ENCODE results near the gene FOXQ1. TPM values are rescaled to one million over a fixed set of nuclear protein-coding genes. Genes with fewer than 3 reads are reported as not detected.

The FOXQ1 gene
- total and polyA plus RNA-seq, 2 of the 13 experiments (the other 11 are each of a cell fraction or from before 2014, with no cell fraction given), result 35.2 to 39.8 TPM

DNA sequence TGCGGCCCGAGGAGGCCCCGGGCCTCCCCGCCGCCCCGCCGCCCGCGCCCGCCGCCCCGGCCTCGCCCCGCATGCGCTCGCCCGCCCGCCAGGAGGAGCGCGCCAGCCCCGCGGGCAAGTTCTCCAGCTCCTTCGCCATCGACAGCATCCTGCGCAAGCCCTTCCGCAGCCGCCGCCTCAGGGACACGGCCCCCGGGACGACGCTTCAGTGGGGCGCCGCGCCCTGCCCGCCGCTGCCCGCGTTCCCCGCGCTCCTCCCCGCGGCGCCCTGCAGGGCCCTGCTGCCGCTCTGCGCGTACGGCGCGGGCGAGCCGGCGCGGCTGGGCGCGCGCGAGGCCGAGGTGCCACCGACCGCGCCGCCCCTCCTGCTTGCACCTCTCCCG lies 1.5 kb downstream of the FOXQ1 start (continued):
- TF ChIP-seq, protein P1, sequence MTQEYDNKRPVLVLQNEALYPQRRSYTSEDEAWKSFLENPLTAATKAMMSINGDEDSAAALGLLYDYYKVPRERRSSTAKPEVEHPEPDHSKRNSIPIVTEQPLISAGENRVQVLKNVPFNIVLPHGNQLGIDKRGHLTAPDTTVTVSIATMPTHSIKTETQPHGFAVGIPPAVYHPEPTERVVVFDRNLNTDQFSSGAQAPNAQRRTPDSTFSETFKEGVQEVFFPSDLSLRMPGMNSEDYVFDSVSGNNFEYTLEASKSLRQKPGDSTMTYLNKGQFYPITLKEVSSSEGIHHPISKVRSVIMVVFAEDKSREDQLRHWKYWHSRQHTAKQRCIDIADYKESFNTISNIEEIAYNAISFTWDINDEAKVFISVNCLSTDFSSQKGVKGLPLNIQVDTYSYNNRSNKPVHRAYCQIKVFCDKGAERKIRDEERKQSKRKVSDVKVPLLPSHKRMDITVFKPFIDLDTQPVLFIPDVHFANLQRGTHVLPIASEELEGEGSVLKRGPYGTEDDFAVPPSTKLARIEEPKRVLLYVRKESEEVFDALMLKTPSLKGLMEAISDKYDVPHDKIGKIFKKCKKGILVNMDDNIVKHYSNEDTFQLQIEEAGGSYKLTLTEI (CRISPR knock-in tag; conservative IDR thresholded peaks at IDR 0.05), result no peak
- TF ChIP-seq KDM1A (CRISPR knock-in tag; IDR thresholded peaks at IDR 0.05), result no peak
- TF ChIP-seq ZNF589 (CRISPR knock-in tag; conservative IDR thresholded peaks at IDR 0.05), result peak; percentile 12; the same call in 1 of the 2 replicates
- TF ChIP-seq, protein P2, sequence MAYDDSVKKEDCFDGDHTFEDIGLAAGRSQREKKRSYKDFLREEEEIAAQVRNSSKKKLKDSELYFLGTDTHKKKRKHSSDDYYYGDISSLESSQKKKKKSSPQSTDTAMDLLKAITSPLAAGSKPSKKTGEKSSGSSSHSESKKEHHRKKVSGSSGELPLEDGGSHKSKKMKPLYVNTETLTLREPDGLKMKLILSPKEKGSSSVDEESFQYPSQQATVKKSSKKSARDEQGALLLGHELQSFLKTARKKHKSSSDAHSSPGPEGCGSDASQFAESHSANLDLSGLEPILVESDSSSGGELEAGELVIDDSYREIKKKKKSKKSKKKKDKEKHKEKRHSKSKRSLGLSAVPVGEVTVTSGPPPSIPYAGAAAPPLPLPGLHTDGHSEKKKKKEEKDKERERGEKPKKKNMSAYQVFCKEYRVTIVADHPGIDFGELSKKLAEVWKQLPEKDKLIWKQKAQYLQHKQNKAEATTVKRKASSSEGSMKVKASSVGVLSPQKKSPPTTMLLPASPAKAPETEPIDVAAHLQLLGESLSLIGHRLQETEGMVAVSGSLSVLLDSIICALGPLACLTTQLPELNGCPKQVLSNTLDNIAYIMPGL (CRISPR knock-in tag; IDR thresholded peaks at IDR 0.05; ENCODE audit: borderline replicate concordance in 1 of 2, low read depth in 1 of 2), result peak in 1 of 2 experiments; percentile 27; a peak in 2 of 4 replicates
- TF ChIP-seq, protein P3, sequence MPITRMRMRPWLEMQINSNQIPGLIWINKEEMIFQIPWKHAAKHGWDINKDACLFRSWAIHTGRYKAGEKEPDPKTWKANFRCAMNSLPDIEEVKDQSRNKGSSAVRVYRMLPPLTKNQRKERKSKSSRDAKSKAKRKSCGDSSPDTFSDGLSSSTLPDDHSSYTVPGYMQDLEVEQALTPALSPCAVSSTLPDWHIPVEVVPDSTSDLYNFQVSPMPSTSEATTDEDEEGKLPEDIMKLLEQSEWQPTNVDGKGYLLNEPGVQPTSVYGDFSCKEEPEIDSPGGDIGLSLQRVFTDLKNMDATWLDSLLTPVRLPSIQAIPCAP (CRISPR knock-in tag; IDR thresholded peaks at IDR 0.05; ENCODE audit: low read depth), result no peak
- peak; percentile 62; the same call in 1 of the 2 replicates for TF ChIP-seq ZNF138 (CRISPR knock-in tag; IDR thresholded peaks at IDR 0.05; ENCODE audit: low read depth)
- TF ChIP-seq HNRNPH1 (optimal IDR thresholded peaks at IDR 0.05; ENCODE audit: low read depth, low read length), result no peak
- TF ChIP-seq ZSCAN29 (CRISPR knock-in tag; conservative IDR thresholded peaks at IDR 0.05), result no peak
- no peak for TF ChIP-seq BORCS8-MEF2B (CRISPR knock-in tag; IDR thresholded peaks at IDR 0.05)
- TF ChIP-seq, protein P4, sequence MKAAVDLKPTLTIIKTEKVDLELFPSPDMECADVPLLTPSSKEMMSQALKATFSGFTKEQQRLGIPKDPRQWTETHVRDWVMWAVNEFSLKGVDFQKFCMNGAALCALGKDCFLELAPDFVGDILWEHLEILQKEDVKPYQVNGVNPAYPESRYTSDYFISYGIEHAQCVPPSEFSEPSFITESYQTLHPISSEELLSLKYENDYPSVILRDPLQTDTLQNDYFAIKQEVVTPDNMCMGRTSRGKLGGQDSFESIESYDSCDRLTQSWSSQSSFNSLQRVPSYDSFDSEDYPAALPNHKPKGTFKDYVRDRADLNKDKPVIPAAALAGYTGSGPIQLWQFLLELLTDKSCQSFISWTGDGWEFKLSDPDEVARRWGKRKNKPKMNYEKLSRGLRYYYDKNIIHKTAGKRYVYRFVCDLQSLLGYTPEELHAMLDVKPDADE (CRISPR knock-in tag; IDR thresholded peaks at IDR 0.05), result no peak; the same call in 1 of the 2 replicates
- no peak for TF ChIP-seq ZNF850 (CRISPR knock-in tag; conservative IDR thresholded peaks at IDR 0.05)
- TF ChIP-seq, protein P5, sequence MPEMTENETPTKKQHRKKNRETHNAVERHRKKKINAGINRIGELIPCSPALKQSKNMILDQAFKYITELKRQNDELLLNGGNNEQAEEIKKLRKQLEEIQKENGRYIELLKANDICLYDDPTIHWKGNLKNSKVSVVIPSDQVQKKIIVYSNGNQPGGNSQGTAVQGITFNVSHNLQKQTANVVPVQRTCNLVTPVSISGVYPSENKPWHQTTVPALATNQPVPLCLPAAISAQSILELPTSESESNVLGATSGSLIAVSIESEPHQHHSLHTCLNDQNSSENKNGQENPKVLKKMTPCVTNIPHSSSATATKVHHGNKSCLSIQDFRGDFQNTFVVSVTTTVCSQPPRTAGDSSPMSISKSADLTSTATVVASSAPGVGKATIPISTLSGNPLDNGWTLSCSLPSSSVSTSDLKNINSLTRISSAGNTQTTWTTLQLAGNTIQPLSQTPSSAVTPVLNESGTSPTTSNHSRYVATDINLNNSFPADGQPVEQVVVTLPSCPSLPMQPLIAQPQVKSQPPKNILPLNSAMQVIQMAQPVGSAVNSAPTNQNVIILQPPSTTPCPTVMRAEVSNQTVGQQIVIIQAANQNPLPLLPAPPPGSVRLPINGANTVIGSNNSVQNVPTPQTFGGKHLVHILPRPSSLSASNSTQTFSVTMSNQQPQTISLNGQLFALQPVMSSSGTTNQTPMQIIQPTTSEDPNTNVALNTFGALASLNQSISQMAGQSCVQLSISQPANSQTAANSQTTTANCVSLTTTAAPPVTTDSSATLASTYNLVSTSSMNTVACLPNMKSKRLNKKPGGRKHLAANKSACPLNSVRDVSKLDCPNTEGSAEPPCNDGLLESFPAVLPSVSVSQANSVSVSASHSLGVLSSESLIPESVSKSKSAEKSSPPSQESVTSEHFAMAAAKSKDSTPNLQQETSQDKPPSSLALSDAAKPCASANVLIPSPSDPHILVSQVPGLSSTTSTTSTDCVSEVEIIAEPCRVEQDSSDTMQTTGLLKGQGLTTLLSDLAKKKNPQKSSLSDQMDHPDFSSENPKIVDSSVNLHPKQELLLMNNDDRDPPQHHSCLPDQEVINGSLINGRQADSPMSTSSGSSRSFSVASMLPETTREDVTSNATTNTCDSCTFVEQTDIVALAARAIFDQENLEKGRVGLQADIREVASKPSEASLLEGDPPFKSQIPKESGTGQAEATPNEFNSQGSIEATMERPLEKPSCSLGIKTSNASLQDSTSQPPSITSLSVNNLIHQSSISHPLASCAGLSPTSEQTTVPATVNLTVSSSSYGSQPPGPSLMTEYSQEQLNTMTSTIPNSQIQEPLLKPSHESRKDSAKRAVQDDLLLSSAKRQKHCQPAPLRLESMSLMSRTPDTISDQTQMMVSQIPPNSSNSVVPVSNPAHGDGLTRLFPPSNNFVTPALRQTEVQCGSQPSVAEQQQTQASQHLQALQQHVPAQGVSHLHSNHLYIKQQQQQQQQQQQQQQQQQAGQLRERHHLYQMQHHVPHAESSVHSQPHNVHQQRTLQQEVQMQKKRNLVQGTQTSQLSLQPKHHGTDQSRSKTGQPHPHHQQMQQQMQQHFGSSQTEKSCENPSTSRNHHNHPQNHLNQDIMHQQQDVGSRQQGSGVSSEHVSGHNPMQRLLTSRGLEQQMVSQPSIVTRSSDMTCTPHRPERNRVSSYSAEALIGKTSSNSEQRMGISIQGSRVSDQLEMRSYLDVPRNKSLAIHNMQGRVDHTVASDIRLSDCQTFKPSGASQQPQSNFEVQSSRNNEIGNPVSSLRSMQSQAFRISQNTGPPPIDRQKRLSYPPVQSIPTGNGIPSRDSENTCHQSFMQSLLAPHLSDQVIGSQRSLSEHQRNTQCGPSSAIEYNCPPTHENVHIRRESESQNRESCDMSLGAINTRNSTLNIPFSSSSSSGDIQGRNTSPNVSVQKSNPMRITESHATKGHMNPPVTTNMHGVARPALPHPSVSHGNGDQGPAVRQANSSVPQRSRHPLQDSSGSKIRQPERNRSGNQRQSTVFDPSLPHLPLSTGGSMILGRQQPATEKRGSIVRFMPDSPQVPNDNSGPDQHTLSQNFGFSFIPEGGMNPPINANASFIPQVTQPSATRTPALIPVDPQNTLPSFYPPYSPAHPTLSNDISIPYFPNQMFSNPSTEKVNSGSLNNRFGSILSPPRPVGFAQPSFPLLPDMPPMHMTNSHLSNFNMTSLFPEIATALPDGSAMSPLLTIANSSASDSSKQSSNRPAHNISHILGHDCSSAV (CRISPR knock-in tag; IDR thresholded peaks at IDR 0.05; ENCODE audit: borderline replicate concordance), result no peak
- TF ChIP-seq, protein P6, sequence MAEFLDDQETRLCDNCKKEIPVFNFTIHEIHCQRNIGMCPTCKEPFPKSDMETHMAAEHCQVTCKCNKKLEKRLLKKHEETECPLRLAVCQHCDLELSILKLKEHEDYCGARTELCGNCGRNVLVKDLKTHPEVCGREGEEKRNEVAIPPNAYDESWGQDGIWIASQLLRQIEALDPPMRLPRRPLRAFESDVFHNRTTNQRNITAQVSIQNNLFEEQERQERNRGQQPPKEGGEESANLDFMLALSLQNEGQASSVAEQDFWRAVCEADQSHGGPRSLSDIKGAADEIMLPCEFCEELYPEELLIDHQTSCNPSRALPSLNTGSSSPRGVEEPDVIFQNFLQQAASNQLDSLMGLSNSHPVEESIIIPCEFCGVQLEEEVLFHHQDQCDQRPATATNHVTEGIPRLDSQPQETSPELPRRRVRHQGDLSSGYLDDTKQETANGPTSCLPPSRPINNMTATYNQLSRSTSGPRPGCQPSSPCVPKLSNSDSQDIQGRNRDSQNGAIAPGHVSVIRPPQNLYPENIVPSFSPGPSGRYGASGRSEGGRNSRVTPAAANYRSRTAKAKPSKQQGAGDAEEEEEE (CRISPR knock-in tag; IDR thresholded peaks at IDR 0.05; ENCODE audit: borderline replicate concordance), result no peak
